Colonic mucosa (tissue), 4 donors: Measurements from ENCODE around the gene TBC1D22A. TPM values are rescaled to one million over a fixed set of nuclear protein-coding genes. Genes with fewer than 3 reads are reported as not detected.

Experiments used
- DNase-seq: peaks from one replicate; pipeline ENCODE4 v3.0.0-alpha.2; 2020
- H3K27ac ChIP-seq: fragments of 200-600 bp; one replicate; pipeline ENCODE4 v1.8.0; 2021
- H3K27me3 ChIP-seq: fragments of 200-600 bp; one replicate; pipeline ENCODE4 v1.8.0; 2021
- H3K36me3 ChIP-seq: fragments of 200-600 bp; one replicate; pipeline ENCODE4 v1.8.0; 2021
- H3K4me1 ChIP-seq: fragments of 200-600 bp; one replicate; pipeline ENCODE4 v1.8.0; 2021; ENCODE audit warnings: mild to moderate bottlenecking
- H3K4me3 ChIP-seq: fragments of 200-600 bp; one replicate; pipeline ENCODE4 v1.8.0; 2021
- H3K9ac ChIP-seq, 2 donors: one replicate each; pipeline ENCODE4 v1.7.0; 2013; ENCODE audit warnings: control low read depth in 2 of 2, low read depth in 2 of 2, low read length in 2 of 2
- H3K9me3 ChIP-seq: fragments of 200-600 bp; one replicate; pipeline ENCODE4 v1.8.0; 2021
- CTCF ChIP-seq: fragments of 200-600 bp; IDR thresholded peaks from one replicate; pipeline ENCODE4 v1.8.0; 2022; ENCODE audit warnings: antibody characterized with exemption, mild to moderate bottlenecking
- intact Hi-C: fragments of 100-400 bp; cut with DNase I; formaldehyde crosslinking; loops from one replicate; pipeline ENCODE4 v1.14.1; 2022
- total RNA-seq, 2 donors: library from RNA; stranded (reverse); fragmentation: NEBNext Ultra II Directional in 1 of 2; extraction: Animal tissue kit (Norgen Biotek cat#: 25700) in 1 of 2; gene quantifications; one replicate each; pipeline ENCODE4 v1.2.1, GENCODE V29; 2021
- donor health status: healthy.
- donor health status: DM: no; HTN: no; CAD: no.
- donor health status: DM: no; HTN: no; CAD: no.

The TBC1D22A gene
- total RNA-seq, 2 donors from 2014 or later: 34.2 to 36.4 TPM

GRCh38 chr22:46827136-46827780 is 64.8 kb downstream of the TBC1D22A start:
- Histone ChIP-seq H3K9ac (no peak overlapping the region), H3K4me3 (no peak overlapping the region), H3K27me3 (no peaks in the 10 kb centered on the region), H3K27ac (no peak overlapping the region), H3K9me3 (no peaks in the 10 kb centered on the region), H3K4me1 (no peaks in the 10 kb centered on the region), H3K36me3 (no peaks in the 10 kb centered on the region)
- TF ChIP-seq CTCF: no peak
- intact Hi-C loops: no loop called here
- no peak for DNase-seq

GRCh38 chr22:46827781-46828180 is 65.3 kb downstream of the TBC1D22A start:
- Histone ChIP-seq H3K36me3 (no peaks in the 10 kb centered on the region), H3K9ac (no peak overlapping the region), H3K4me3 (no peak overlapping the region), H3K4me1 (no peaks in the 10 kb centered on the region), H3K27ac (no peak overlapping the region), H3K9me3 (no peaks in the 10 kb centered on the region), H3K27me3 (no peaks in the 10 kb centered on the region)
- TF ChIP-seq CTCF: no peak
- intact Hi-C loops: no loop called here
- no peak for DNase-seq

GRCh38 chr22:46828323-46828900 is 66.0 kb downstream of the TBC1D22A start:
- H3K36me3 ChIP-seq: no peaks in the 10 kb centered on the region
- DNase-seq: no peak
- H3K27ac ChIP-seq: no peak overlapping the region
- H3K27me3 ChIP-seq: no peaks in the 10 kb centered on the region
- no peak overlapping the region for H3K4me3 ChIP-seq
- TF ChIP-seq CTCF: no peak
- no peaks in the 10 kb centered on the region for H3K4me1 ChIP-seq
- intact Hi-C loops: no loop called here
- no peak overlapping the region for H3K9ac ChIP-seq
- no peaks in the 10 kb centered on the region for H3K9me3 ChIP-seq

GRCh38 chr22:46829117-46829891 is 66.9 kb downstream of the TBC1D22A start:
- no peak overlapping the region for H3K27ac ChIP-seq

More at GRCh38 chr22:46829117-46829891, 66.9 kb downstream of the TBC1D22A start:
- no peak overlapping the region for H3K9ac ChIP-seq
- TF ChIP-seq CTCF: no peak
- H3K9me3 ChIP-seq: no peaks in the 10 kb centered on the region
- no peak overlapping the region for H3K4me3 ChIP-seq
- no peaks in the 10 kb centered on the region for H3K36me3 ChIP-seq
- H3K27me3 ChIP-seq: no peaks in the 10 kb centered on the region
- DNase-seq: no peak
- intact Hi-C loops: no loop called here
- H3K4me1 ChIP-seq: no peaks in the 10 kb centered on the region
